Osteoblast (primary cell): ENCODE results near the gene C2orf68. TPM values are rescaled to one million over a fixed set of nuclear protein-coding genes. Genes with fewer than 3 reads are reported as not detected.
"Not testable (repeated sequence)": the region's sequence is repeated elsewhere in the genome, so short reads cannot be mapped to it uniquely, and the experiment has no call there.

ENCODE experiments used
- DNase-seq: peaks from one replicate; pipeline ENCODE4 v3.0.0; 2011; ENCODE audit warnings: low spot score, mixed read lengths; ENCODE audit not compliant: insufficient read length; ENCODE audit errors: missing footprints
- H2AFZ ChIP-seq: 2 replicates; pipeline ENCODE4 v1.6.0; 2011; ENCODE audit warnings: mild to moderate bottlenecking, low read length
- H3K27ac ChIP-seq: 2 replicates; pipeline ENCODE4 v1.5.1; 2011; ENCODE audit warnings: mild to moderate bottlenecking, low read depth, low read length, moderate library complexity
- H3K27me3 ChIP-seq: 2 replicates; pipeline ENCODE4 v1.6.0; 2012; ENCODE audit warnings: mild to moderate bottlenecking, control low read depth, inconsistent platforms, low read length, moderate library complexity; ENCODE audit not compliant: insufficient read depth
- H3K36me3 ChIP-seq: 2 replicates; pipeline ENCODE4 v1.5.1; 2011; ENCODE audit warnings: mild to moderate bottlenecking, low read length, control low read depth, moderate library complexity; ENCODE audit not compliant: insufficient read depth
- H3K4me1 ChIP-seq: 2 replicates; pipeline ENCODE4 v1.5.1; 2011; ENCODE audit warnings: mild to moderate bottlenecking, low read length, control low read depth, moderate library complexity; ENCODE audit not compliant: insufficient read depth
- H3K4me2 ChIP-seq: 2 replicates; pipeline ENCODE4 v1.6.0; 2011; ENCODE audit warnings: mild to moderate bottlenecking, low read length; ENCODE audit not compliant: insufficient read depth
- H3K4me3 ChIP-seq: fragments of 200-600 bp; sonication (generic); 3 replicates; pipeline ENCODE4 v1.5.1; 2012; ENCODE audit warnings: mild to moderate bottlenecking, low read length, inconsistent platforms; ENCODE audit not compliant: insufficient read depth
- H3K79me2 ChIP-seq: 2 replicates; pipeline ENCODE4 v1.6.0; 2012; ENCODE audit warnings: mild to moderate bottlenecking, low read length, control low read depth, inconsistent platforms; ENCODE audit not compliant: insufficient read depth
- H3K9me3 ChIP-seq: 2 replicates; pipeline ENCODE4 v1.5.1; 2011; ENCODE audit warnings: low read depth, low read length, control low read depth
- H4K20me1 ChIP-seq: 2 replicates; pipeline ENCODE4 v1.6.0; 2012; ENCODE audit warnings: mild to moderate bottlenecking, low read length, control low read depth; ENCODE audit not compliant: insufficient read depth
- CTCF ChIP-seq: IDR thresholded peaks from 2 replicates; pipeline ENCODE4 v1.5.1; 2011; ENCODE audit warnings: mild to moderate bottlenecking, low read depth, low read length, moderate library complexity; ENCODE audit errors: extremely low read depth
- total RNA-seq: library from RNA; depleted of rRNA; stranded (reverse); fragments of >200 nt; gene quantifications from 2 replicates; pipeline ENCODE4 v1.2.3, GENCODE V29; 2012

C2orf68 gene
- total RNA-seq, 1 donor, result 23.9 TPM

- H3K4me1 ChIP-seq, result no peaks in the 10 kb centered on the region
- TF ChIP-seq CTCF, result no peak
- H3K79me2 ChIP-seq, result peaks cover under 1% of the 10 kb centered on the region
- no peaks in the 10 kb centered on the region for H3K9me3 ChIP-seq
- H3K27ac ChIP-seq, result no peak overlapping the region
- H3K4me3 ChIP-seq, result no peak overlapping the region
- DNase-seq, result no peak
- no peak overlapping the region for H3K4me2 ChIP-seq
- H2AFZ ChIP-seq, result no peak overlapping the region
- no peaks in the 10 kb centered on the region for H3K36me3 ChIP-seq
- no peaks in the 10 kb centered on the region for H4K20me1 ChIP-seq
- H3K27me3 ChIP-seq, result peaks cover 10% of the 10 kb centered on the region
These were observed 45.6 kb downstream of the C2orf68 start for GRCh38 chr2:85566265-85566664.

GRCh38 chr2:85564144-85564563 is 47.7 kb downstream of the C2orf68 start:
- Histone ChIP-seq H3K36me3 (peaks cover under 1% of the 10 kb centered on the region), H3K4me1 (peaks cover 12% of the 10 kb centered on the region), H3K4me2 (no peak overlapping the region), H3K4me3 (no peak overlapping the region), H3K27ac (no peak overlapping the region), H3K27me3 (no peaks in the 10 kb centered on the region), H3K79me2 (peaks cover 21% of the 10 kb centered on the region), H3K9me3 (no peaks in the 10 kb centered on the region), H4K20me1 (peaks cover 1% of the 10 kb centered on the region), H2AFZ (no peak overlapping the region)
- DNase-seq, result no peak
- no peak for TF ChIP-seq CTCF

- Histone ChIP-seq H3K79me2 (peaks cover 44% of the 10 kb centered on the region), H3K36me3 (peaks cover 21% of the 10 kb centered on the region), H3K27me3 (no peaks in the 10 kb centered on the region), H2AFZ (peak within 1 kb of the TSS; percentile 100), H3K27ac (peak within 1 kb of the TSS; percentile 72), H4K20me1 (peaks cover 13% of the 10 kb centered on the region), H3K4me2 (peak within 1 kb of the TSS; percentile 97), H3K9me3 (no peaks in the 10 kb centered on the region), H3K4me3 (peak within 1 kb of the TSS; percentile 98), H3K4me1 (peaks cover 12% of the 10 kb centered on the region)
- no peak for TF ChIP-seq CTCF
- DNase-seq, result peak; percentile 98
These were observed 50.3 kb downstream of the C2orf68 start, which contains the start of gene GGCX for GRCh38 chr2:85561280-85562212. Gene GGCX, minus strand, starts transcription at chr2:85561493. Its CDS starts 65 bp downstream, at chr2:85561428.

- Histone ChIP-seq H3K79me2 (peaks cover 49% of the 10 kb centered on the region), H3K27ac (peak overlapping the region; percentile 72), H3K27me3 (no peaks in the 10 kb centered on the region), H3K4me1 (peaks cover 12% of the 10 kb centered on the region), H3K4me2 (peak overlapping the region; percentile 97), H3K9me3 (no peaks in the 10 kb centered on the region), H4K20me1 (peaks cover 13% of the 10 kb centered on the region), H3K4me3 (peak overlapping the region; percentile 98), H3K36me3 (peaks cover 22% of the 10 kb centered on the region), H2AFZ (peak overlapping the region; percentile 100)
- no peak for TF ChIP-seq CTCF
- DNase-seq, result peak; percentile 73
These were observed 51.0 kb downstream of the C2orf68 start for GRCh38 chr2:85560812-85561279.

GRCh38 chr2:85560403-85560726 is 51.5 kb downstream of the C2orf68 start:
- Histone ChIP-seq H3K36me3 (peaks cover 26% of the 10 kb centered on the region), H2AFZ (peak overlapping the region; percentile 100), H3K79me2 (peaks cover 51% of the 10 kb centered on the region), H3K4me1 (peaks cover 12% of the 10 kb centered on the region), H3K4me2 (peak overlapping the region; percentile 97), H3K4me3 (peak overlapping the region; percentile 98), H3K27ac (peak overlapping the region; percentile 72), H4K20me1 (peaks cover 13% of the 10 kb centered on the region)
- H3K27me3 ChIP-seq, H3K9me3 ChIP-seq, DNase-seq: not testable (repeated sequence)
